CD4-positive, alpha-beta T cell treated with Interleukin-10 for 1 hour (primary cell): ENCODE data around the gene C14orf180.
"Not testable (repeated sequence)": the region's sequence is repeated elsewhere in the genome, so short reads cannot be mapped to it uniquely, and the experiment has no call there.

Experiments used
- DNase-seq: peaks from one replicate; pipeline ENCODE4 v3.0.0-alpha.2; 2020

Gene C14orf180

DNA sequence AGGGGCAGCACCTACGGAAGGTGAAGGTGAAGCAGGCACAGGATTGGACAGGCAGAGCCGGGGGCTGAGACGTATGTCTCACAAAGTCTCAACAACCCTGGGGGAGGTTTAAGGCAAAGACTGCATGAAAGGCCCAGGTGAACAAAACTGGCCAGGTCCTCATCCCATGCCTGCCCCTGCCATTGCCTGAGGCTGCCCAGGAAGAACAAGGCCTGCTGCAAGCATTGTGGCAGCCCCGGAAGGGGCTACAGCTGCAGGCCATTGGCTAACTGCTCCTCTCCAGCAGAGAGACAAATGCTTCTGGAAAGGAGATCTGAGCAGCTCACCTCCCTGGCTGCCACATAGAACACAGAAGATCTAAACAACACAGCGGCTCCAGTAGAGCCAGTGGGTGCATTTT lies 45.4 kb downstream of the C14orf180 start:
- no peak for DNase-seq

GRCh38 chr14:104632781-104633180 lies 53.2 kb downstream of the C14orf180 start:
- DNase-seq = no peak

DNA sequence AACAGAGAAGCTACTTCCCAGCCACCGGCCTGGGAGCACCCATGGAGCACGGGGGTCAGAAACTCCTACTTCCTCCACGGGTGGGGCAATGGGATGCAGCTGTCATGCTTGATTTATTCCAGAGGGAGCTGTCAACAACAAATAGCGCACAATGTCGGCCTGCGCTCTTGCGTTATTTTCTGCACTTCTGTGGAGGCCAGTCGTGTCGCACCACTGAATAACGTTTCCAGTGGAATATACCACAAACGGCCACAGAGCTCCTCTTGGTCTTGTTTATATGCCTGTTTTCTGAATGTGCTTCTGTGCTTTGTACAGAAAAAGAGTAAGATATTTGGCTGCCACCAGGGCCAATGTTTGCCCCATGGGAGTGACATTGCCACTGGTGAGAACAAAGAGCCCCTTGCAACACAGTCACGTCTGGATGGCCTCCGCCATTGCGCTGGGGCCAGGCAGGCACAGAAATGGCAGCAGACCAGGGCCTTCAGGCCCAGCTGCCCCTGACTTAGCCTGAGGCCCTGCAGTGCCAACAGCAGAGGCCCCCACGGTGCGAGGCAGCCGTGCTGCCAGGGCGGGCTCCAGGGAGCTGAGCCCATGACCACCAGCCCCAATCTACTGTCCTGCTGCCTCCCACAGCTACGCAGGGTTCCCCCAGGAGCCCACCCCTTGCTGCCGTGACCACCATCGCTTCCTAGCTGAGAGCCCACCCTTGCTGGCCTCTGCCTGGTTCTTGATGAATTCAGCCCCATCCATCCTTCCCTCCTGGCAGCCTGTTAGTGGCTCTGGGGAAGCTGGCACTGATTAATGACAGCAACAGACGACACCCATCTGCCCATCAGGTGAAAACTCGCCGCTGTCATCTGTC lies 53.9 kb downstream of the C14orf180 start:
- no peak for DNase-seq

DNA sequence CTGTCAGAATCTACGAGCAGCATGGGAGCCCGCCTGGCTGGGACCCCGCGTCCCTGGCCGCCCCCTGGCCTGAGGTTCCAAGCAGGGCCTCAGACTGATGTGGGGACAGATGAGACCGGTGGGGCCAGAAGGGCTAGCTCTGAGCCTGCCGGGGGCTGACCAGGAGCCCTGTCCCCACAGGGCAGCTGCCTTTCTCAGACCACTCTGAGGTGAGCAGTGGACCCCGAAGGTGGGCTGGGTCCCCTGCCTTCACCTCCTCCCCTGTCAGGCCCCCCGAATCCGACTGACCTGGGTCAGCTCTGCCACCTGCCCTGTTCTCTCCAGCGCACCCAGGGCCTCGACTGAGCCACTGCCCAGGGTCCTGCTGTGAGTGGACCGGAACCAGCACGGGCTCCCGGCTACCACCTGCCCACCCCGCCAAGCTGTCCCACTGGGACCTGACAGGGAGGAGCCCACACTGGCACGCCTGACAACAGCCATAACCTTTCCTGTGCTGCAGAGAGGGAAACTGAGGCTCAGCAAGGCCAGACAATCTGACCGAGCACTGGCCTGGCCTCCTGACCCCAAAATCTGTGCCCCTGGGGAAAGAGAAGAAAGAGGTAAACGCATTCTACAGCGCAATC lies 54.7 kb downstream of the C14orf180 start:
- DNase-seq = no peak

GRCh38 chr14:104634886-104635570 lies 55.5 kb downstream of the C14orf180 start:
- no peak for DNase-seq

- no peak for DNase-seq
These were observed 56.2 kb downstream of the C14orf180 start for GRCh38 chr14:104635717-104636116.

DNA sequence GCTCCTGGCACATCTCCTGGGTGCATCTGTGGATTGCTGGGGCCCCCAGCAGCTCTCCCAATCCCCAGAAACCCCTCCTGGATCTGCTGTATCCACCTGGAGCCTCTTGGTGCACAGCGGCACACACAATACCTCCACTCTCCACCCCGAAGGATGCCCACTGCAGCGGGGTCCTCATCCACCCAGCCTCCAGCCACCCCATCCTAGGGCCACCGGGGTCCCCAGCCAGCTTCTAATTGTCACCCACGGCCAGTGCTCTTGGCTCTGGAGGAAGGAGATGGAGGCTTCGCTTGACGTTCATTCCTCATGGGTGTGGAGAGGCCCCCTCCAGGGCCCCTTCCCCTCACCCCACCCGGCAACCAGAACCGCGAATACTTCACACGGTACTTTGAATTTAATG lies 56.6 kb downstream of the C14orf180 start:
- DNase-seq = no peak

GRCh38 chr14:104636846-104637545 lies 57.4 kb downstream of the C14orf180 start:
- not testable (repeated sequence) for DNase-seq

DNA sequence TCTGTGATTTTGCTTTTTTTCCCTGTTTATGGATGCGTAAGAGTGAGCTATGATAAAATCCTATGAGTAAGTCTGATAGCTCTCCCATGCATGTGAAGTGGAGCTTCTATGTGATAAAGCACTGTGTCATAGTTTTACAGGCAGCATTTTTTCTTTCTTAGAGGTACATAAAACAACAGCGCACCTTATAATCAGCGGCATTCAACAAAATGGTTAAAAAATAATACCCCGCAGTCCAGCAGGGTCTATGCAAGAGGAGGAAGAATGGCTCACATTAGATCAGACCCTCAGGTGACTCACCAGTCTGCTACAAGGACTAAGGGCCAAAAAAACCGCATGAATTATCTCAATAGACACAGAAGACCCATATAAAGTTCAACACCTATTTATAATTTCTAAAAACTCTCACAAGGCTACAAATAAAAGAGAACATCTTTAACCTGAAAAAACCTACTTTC lies 58.0 kb downstream of the C14orf180 start:
- no peak for DNase-seq

DNA sequence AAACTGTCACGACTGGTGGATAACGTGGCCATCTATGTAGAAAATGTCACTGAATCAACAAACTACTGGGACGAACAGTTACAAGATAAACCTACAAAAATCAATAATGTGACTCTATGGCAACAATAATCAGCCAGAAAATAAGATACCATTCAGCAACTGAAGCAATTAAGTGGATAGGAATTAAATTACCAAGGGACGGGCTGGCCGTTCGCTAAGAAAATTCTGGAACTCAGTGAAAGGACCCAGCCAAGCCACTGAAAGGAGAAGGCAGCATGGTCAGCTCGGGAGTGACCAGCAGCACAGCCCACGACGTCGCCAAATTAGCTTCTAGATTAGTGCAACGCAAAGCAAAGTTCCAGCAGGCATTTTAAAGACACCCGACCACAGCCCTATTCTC lies 58.6 kb downstream of the C14orf180 start:
- no peak for DNase-seq

DNA sequence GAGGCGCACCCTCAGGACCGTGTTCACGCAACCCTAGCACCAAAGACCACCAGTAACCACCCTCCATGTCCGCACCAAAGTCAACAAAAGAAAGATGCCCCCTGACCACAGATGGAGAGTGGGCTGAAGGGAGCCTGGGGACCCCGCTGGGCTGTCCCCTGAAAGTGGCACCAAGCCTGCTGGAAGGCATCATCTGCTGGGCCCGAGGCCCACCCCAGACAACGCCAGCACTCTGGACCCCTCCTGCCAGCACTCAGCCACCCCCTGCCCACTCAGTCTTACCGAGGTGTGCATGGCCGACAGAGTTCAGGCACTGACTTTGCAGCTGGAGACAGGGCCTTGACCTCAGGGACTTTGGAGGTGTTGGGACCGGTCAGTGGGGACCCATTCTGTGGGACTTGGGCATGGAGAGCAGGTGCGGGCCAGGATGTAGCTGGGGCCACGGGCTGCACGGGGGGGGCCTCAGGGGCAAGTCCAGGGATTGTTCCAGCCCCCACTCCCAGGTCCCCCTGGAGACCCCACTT lies 59.4 kb downstream of the C14orf180 start:
- no peak for DNase-seq

DNA sequence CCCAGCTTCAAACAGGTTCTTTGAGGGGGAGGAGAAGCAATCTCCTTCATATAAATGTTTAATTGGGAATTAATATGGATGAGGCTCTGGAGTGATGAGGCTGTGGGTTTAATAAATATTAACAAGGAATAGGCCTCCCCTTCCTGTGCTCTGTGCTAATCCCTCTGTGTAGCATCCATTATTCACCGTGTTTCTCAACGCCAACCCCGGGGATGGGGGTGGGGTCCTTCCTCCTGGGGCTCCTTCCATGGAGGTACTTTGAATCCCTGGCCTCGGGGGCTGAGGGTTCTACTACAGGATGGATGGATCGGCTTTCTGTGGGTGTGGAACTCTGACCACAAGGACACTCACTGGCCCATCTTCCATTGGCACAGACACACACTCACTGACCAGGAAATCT lies 59.9 kb downstream of the C14orf180 start:
- no peak for DNase-seq
